Hematopoietic multipotent progenitor cell treated with erythropoietin and hydrocortisone succinate and interleukin-3 and kit ligand, for 6 days (in vitro differentiated cells): ENCODE results near the gene ADAMTS2.
"Not testable (repeated sequence)": the region's sequence is repeated elsewhere in the genome, so short reads cannot be mapped to it uniquely, and the experiment has no call there.

Source experiments
- DNase-seq: peaks from one replicate; pipeline ENCODE4 v3.0.0-alpha.2; 2015

The ADAMTS2 gene

GRCh38 chr5:179119415-179120170, 225.7 kb downstream of the ADAMTS2 start:
- DNase-seq = no peak

- DNase-seq = no peak
These were observed 226.4 kb downstream of the ADAMTS2 start for GRCh38 chr5:179118756-179119414.

GRCh38 chr5:179118338-179118737, 226.9 kb downstream of the ADAMTS2 start:
- no peak for DNase-seq

GRCh38 chr5:179115845-179116524, 229.3 kb downstream of the ADAMTS2 start:
- no peak for DNase-seq

GRCh38 chr5:179115307-179115706, 230.0 kb downstream of the ADAMTS2 start:
- DNase-seq = no peak

GRCh38 chr5:179114756-179115155, 230.5 kb downstream of the ADAMTS2 start:
- DNase-seq = no peak

GRCh38 chr5:179113945-179114641, 231.2 kb downstream of the ADAMTS2 start:
- DNase-seq = no peak

- DNase-seq = no peak
These were observed 232.1 kb downstream of the ADAMTS2 start for GRCh38 chr5:179113143-179113530.

- no peak for DNase-seq
These were observed 232.7 kb downstream of the ADAMTS2 start for GRCh38 chr5:179112469-179113142.

GRCh38 chr5:179111267-179112207, 233.7 kb downstream of the ADAMTS2 start:
- no peak for DNase-seq

- DNase-seq = no peak
These were observed 234.7 kb downstream of the ADAMTS2 start for GRCh38 chr5:179110528-179110927.

- DNase-seq = not testable (repeated sequence)
These were observed 244.0 kb downstream of the ADAMTS2 start for GRCh38 chr5:179101282-179101681.

GRCh38 chr5:179089502-179089901, 255.8 kb downstream of the ADAMTS2 start:
- DNase-seq = no peak

- DNase-seq = no peak
These were observed 264.5 kb downstream of the ADAMTS2 start for GRCh38 chr5:179080724-179081123.

GRCh38 chr5:179079165-179079987, 265.9 kb downstream of the ADAMTS2 start:
- DNase-seq = peak; percentile 3

GRCh38 chr5:179065703-179066102, 279.6 kb downstream of the ADAMTS2 start:
- DNase-seq = no peak

GRCh38 chr5:179061025-179061424, 284.2 kb downstream of the ADAMTS2 start:
- no peak for DNase-seq
